GM18507 (cell line): ENCODE data around the gene GLIS1.

ENCODE experiments used
- DNase-seq: peaks from one replicate; pipeline ENCODE4 v3.0.0; 2011; ENCODE audit warnings: low read depth; ENCODE audit not compliant: insufficient read length; ENCODE audit errors: extremely low spot score
- FAIRE-seq: peaks from 2 replicates; lab custom pipeline; 2011; peaks lifted over from hg19 to GRCh38; lab: Jason Lieb, UNC

GLIS1 gene

DNA sequence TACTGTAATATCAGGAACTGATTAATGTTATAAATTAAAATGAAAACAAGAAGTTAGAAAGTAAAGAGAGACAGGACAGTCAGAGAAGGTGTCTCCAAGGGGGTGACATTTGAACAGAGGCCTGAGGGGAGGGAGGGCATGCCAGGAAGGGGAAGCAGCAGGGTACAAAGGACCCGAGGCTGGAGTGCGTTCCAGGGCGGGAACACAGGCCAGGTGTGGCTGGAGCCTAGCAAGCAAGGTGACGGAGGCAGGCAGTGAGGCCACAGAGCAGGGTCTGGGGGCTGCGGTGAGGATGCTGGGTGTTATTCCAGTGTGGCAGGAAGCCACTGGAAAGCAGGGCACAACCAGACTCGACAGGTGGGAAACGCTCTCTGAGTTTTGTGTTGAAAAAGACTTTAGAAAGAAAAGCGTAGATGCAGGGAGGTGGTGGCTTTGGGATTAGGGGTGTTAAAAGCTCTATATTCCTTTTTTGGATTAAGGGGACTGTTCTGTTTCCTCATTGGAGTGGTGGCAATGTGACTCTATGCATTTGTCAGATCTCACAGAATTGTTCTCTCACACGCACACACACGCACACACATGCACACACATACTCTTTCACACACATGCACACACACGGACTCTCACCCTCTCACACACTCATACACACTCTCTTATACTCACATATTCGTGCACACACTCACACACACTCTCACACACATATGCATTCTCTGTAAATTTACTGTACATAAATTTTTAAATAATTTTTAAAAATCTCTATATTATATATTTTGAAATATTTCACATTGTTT, 124.5 kb downstream of the GLIS1 start:
- no peak for DNase-seq
- FAIRE-seq, result no peak

DNA sequence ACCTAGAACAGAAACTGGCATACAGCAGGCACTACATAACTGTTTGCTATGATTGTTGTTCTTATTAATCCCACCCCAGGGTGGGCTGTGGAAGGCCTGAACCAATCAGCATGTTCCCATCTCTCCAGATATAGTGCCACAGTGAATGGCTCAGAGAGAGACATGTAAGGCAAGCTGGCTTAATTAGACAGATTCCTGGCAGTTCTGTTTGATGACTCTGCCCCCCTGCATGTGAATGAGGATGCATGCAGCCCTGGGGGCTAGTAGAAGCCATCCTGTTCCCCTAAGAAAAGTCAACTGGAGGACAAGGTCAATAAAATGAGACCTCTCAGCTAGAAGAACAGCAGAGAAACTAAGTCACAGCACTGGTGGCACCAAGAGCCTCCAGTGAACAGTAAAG, 130.3 kb downstream of the GLIS1 start:
- no peak for FAIRE-seq
- DNase-seq, result no peak

GRCh38 chr1:53608071-53608470, 130.9 kb downstream of the GLIS1 start:
- FAIRE-seq, result no peak

GRCh38 chr1:53606651-53607051, 132.3 kb downstream of the GLIS1 start:
- no peak for FAIRE-seq
- no peak for DNase-seq

More at GRCh38 chr1:53608071-53608470, 130.9 kb downstream of the GLIS1 start:
- DNase-seq, result no peak

GRCh38 chr1:53606197-53606596, 132.8 kb downstream of the GLIS1 start:
- DNase-seq (no peak), FAIRE-seq (no peak)

DNA sequence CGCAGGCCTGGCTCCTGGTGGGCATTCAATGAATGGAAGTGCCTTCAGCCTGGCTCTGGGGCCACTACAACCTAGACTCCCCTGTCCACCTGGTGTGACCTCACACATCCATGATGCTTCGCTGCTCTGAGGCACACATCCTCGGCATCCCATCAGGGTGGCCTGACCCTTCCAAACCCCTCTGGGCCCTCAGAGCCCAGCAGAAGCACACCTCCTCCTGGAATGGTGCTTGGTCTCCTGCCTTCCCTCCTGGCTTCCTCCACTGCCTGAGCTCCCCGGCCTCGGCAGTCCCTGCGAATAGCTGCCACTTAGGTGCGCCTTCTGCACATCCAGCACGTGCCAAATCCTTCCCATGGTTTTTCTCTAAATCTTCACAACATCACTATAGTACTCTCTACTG, 133.8 kb downstream of the GLIS1 start:
- DNase-seq, result no peak
- no peak for FAIRE-seq

GRCh38 chr1:53604291-53604919, 134.6 kb downstream of the GLIS1 start:
- FAIRE-seq (no peak), DNase-seq (no peak)

DNA sequence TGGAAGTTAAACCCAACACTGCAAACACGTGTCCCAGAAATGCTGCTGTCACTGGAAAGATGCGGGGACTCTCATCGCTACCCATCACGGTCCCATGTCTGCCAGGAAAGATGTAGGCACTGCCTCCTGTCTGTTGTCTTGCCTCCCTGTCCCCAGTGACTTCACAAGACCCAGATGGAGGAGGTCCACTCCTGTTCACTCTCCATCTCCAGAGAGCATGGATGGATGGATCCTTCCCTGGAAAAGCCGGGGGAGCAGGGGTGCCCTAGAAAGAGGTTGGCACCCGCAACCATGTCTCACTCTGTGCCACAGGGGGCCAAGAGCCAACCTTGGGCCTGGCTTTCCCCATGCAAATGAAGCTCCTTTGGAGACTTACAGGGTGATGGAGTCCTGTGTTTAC, 135.5 kb downstream of the GLIS1 start:
- DNase-seq (no peak), FAIRE-seq (no peak)

DNA sequence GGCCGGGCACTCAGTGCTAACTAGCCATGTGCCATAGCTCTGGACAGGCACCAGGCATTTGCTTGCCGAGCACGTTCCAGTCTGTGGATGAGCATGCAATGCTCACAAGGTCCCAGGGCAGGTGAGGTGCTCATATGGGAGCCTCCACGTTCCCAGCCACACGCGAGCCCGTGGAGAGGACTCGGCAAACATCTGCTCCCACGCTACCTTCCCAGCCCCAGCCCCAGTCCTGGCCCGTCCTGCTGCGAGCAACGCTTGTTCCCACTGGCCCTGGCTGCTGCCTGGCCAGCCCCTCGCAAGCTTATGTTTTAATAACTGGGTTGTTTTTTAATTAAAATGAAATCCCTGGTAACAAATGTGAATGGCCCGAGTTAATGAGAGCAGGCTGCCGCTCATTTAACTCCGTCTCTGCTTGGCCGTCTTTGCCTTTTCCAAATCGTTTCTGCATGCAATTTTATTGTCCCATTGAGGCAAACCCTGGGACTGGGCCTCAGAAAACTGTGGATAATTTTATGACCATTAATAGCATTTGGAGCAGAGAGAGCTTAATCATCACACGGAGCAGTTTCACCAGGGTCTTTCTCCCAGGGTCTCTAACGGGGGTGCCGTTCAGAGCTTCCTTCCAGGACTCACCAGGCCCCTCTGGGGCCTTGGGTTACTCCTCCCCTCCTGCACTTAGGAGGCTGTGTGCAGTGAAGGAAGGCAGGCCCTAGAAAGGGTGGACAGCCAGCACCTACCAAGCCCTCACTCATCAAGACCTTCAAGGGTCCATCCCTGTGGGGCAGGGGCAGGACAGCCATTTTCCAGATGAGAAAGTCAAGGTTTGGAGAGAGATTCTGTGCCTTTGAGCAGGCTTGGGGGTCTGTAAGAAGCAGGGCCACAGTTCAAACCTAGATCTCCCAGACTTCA, 136.8 kb downstream of the GLIS1 start:
- FAIRE-seq (no peak), DNase-seq (no peak)

GRCh38 chr1:53601031-53601745, 137.8 kb downstream of the GLIS1 start:
- DNase-seq (no peak), FAIRE-seq (no peak)

GRCh38 chr1:53600561-53600960, 138.4 kb downstream of the GLIS1 start:
- DNase-seq (no peak), FAIRE-seq (no peak)

DNA sequence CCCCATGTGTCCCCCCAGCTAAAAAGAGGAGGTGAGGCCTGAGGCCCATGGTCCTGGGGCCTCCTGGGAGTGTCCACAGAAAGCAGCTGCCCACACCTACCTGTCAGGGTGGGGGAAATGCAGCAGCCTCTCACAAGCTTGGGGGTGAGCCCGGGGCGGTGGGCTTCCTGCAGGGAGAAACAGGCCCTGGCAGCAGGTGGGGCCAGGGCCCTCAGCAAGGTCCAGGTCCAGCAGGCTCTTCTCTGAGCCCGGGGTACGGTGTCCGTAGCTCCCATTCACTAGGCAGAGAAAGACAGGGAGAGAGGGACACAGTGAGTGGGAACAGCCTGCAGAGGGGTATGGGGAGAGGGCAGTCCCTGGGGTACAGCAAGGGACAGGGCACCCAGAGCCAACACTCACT, 139.0 kb downstream of the GLIS1 start:
- no peak for FAIRE-seq
- DNase-seq, result no peak

- DNase-seq, result no peak
- no peak for FAIRE-seq
Observed at GRCh38 chr1:53599481-53599880, 139.5 kb downstream of the GLIS1 start.

DNA sequence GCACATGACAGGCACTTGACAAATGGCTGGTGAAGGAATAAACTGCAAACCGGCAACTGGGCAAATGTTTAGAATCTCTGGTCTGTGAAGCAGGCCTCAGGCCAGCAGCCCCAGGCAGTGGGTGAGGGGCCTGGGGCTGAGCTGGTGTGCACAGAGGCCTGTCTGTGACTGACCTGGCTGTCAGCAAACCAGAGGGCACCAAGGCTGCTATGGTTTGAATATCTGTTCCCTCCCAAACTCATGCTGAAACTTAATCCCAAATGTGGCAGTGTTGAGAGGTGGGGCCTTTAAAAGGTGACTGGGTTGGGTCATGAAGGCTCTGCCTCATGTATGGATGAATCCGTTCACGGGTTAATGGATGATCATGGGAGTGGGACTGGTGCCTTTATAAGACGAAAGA, 140.0 kb downstream of the GLIS1 start:
- no peak for FAIRE-seq
- DNase-seq, result no peak

DNA sequence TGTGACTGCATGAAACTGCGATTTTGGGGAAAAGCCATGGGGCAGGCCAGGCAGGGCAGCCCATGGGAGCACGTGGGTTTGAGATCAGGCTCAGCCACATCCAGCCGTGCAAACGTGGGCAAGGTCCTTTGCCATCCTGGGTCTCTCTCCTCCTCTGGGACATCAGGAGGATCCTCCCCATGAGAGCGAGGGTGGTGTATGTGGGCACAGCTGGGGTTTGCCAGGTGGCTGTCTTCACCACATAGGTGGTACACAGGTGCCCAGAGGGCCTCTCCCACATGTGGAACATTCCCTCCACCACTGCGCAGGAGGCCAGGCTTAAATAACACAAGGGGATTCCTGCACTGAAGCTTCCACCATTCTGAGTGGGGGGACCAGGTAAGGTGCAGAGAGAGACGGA, 143.1 kb downstream of the GLIS1 start:
- DNase-seq (no peak), FAIRE-seq (no peak)

- no peak for DNase-seq
- FAIRE-seq, result no peak
Observed at GRCh38 chr1:53594391-53595180, 144.4 kb downstream of the GLIS1 start.

GRCh38 chr1:53593758-53594380, 145.1 kb downstream of the GLIS1 start:
- FAIRE-seq, result no peak

GRCh38 chr1:53592985-53593757, 145.8 kb downstream of the GLIS1 start:
- no peak for FAIRE-seq
- DNase-seq, result no peak

More at GRCh38 chr1:53593758-53594380, 145.1 kb downstream of the GLIS1 start:
- DNase-seq, result no peak
